ENCODE measurements around the gene SCGB1C1. TPM values are rescaled to one million over a fixed set of nuclear protein-coding genes. Genes with fewer than 3 reads are reported as not detected.

SCGB1C1 gene
- total and polyA plus RNA-seq, 2 donors (not counting 1 experiment from before 2014, with no cell fraction given): not detected

DNA sequence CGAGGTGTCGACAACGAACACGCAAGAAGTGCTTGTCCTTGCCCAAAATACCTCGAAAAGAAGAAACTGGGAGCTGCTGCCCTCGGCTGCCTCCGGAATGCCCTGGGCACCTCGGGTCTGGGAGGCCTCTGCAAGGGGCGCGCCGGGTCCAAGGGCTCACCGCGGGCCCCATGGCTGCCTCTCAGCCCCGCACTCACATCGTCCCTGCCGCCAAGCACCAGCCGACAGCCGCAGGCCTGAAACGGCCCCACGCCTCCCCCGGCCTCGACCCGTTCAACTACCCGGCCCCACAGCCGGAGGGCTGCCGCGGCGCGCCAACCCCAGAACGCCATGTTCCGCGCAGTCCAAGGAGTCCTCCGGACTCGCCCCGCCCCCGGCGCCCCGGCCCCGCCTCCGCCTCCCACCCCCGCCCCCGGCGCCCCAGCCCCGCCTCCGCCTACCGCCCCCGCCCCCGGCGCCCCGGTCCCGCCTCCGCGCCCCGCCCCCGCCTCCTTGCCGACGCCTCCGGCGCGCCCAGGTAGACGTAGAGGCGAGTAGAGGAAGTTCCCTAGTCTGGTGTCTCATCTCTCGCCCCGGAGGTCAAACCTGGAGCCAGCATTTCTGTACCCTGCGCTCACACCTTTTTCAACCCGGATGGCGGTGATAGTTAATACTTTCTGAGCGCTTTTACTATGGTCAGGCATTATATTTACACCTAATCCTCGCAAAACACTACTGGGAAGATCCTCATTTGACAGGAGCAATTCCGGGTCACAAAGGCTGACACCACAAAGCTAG is 43.3 kb downstream of the SCGB1C1 start, which contains the start of gene SIRT3:
SIRT3 (minus strand) TSS at position 346 of the 777 bp plus-strand sequence; CDS start at position 332, 14 bp downstream.
- Histone ChIP-seq H4K20me1 (ENCODE audit: control insufficient read depth, insufficient read depth, low read length, poor library complexity, severe bottlenecking) (peaks cover 23% of the 10 kb centered on the region), H3K9ac (ENCODE audit: low read length) (peak within 1 kb of the TSS; percentile 95), H3K27me3 (replicated peaks in 1 of 4; ENCODE audit: control extremely low read depth in 1 of 4, control insufficient read depth in 3 of 4, insufficient read depth in 4 of 4, low read length in 3 of 4) (no peaks in the 10 kb centered on the region), H3K4me3 (ENCODE audit: control extremely low read depth in 1 of 5, extremely low read depth in 1 of 5, insufficient read depth in 1 of 5, low read depth in 2 of 5, low read length in 4 of 5) (peak within 1 kb of the TSS; percentile 89 to 98 (median 95)), H3K4me2 (replicated peaks; ENCODE audit: low read depth, low read length, poor library complexity, severe bottlenecking) (peak within 1 kb of the TSS; percentile 89), H3K36me3 (replicated peaks in 1 of 2; ENCODE audit: control extremely low read depth in 1 of 2, control insufficient read depth in 1 of 2, extremely low read depth in 1 of 2, insufficient read depth in 2 of 2, low read length in 1 of 2) (peaks cover 4 to 22% of the 10 kb centered on the region in 2 experiments), H3K9me3 (ENCODE audit: control extremely low read depth in 1 of 3, control insufficient read depth in 2 of 3, insufficient read depth in 1 of 3, low read length in 2 of 3) (no peaks in the 10 kb centered on the region), H2AFZ (ENCODE audit: insufficient read depth, low read depth, low read length, poor library complexity, severe bottlenecking) (peak within 1 kb of the TSS; percentile 92), H3K4me1 (ENCODE audit: control insufficient read depth in 2 of 2, insufficient read depth in 2 of 2, low read length in 2 of 2) (peaks cover 18 to 22% of the 10 kb centered on the region in 2 donors), H3K79me2 (ENCODE audit: control insufficient read depth, insufficient read depth, low read length) (peaks cover 48% of the 10 kb centered on the region), H3K27ac (ENCODE audit: low read length in 2 of 2) (peak within 1 kb of the TSS; percentile 94 to 99)
- Mint-ChIP-seq H3K27ac (peak within 1 kb of the TSS; percentile 100), H3K4me1 (peaks cover 35% of the 10 kb centered on the region), H3K4me3 (peak within 1 kb of the TSS; percentile 99), H3K9me3 (ENCODE audit: insufficient read depth) (no peaks in the 10 kb centered on the region), H3K27me3 (no peaks in the 10 kb centered on the region)
- POLR2A ChIA-PET: interaction anchor here (1.2 to 3.4 kb wide), 4 partner anchors 21 to 118 kb away, joined by 3 to 25 read pairs (median 8); partner anchors contain the start of genes BET1L and RIC8A
- peak; percentile 86 for ATAC-seq (ENCODE audit: low read depth)
- CTCF ChIA-PET: interaction anchor here (1.6 to 3.8 kb wide), 2 partner anchors 15 to 27 kb away, joined by 4 to 29 read pairs; no protein-coding TSS in a partner anchor
- DNase-seq: peak; percentile 91
- TF ChIP-seq EZH2 (IDR thresholded peaks at IDR 0.05; ENCODE audit: borderline replicate concordance, insufficient read depth, low read depth, low read length, poor library complexity, severe bottlenecking): no peak
- TF ChIP-seq, protein P1, sequence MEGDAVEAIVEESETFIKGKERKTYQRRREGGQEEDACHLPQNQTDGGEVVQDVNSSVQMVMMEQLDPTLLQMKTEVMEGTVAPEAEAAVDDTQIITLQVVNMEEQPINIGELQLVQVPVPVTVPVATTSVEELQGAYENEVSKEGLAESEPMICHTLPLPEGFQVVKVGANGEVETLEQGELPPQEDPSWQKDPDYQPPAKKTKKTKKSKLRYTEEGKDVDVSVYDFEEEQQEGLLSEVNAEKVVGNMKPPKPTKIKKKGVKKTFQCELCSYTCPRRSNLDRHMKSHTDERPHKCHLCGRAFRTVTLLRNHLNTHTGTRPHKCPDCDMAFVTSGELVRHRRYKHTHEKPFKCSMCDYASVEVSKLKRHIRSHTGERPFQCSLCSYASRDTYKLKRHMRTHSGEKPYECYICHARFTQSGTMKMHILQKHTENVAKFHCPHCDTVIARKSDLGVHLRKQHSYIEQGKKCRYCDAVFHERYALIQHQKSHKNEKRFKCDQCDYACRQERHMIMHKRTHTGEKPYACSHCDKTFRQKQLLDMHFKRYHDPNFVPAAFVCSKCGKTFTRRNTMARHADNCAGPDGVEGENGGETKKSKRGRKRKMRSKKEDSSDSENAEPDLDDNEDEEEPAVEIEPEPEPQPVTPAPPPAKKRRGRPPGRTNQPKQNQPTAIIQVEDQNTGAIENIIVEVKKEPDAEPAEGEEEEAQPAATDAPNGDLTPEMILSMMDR (IDR thresholded peaks at IDR 0.05): no peak
- intact Hi-C loops (cut with micrococcal nuclease): loop anchor here (1.0 to 5.0 kb wide), 5 partner anchors 29 to 270 kb away; partner anchors contain the start of genes BET1L, PGGHG, PTDSS2 and RIC8A
- WGBS (ENCODE audit: insufficient coverage): 2% methylated on average over 49 of the region's 70 CpGs
